ENCODE results near the gene CDC42BPB. TPM values are rescaled to one million over a fixed set of nuclear protein-coding genes. Genes with fewer than 3 reads are reported as not detected.

The CDC42BPB gene
- total RNA-seq, 1 donor from 2014 or later, result 116 TPM

DNA sequence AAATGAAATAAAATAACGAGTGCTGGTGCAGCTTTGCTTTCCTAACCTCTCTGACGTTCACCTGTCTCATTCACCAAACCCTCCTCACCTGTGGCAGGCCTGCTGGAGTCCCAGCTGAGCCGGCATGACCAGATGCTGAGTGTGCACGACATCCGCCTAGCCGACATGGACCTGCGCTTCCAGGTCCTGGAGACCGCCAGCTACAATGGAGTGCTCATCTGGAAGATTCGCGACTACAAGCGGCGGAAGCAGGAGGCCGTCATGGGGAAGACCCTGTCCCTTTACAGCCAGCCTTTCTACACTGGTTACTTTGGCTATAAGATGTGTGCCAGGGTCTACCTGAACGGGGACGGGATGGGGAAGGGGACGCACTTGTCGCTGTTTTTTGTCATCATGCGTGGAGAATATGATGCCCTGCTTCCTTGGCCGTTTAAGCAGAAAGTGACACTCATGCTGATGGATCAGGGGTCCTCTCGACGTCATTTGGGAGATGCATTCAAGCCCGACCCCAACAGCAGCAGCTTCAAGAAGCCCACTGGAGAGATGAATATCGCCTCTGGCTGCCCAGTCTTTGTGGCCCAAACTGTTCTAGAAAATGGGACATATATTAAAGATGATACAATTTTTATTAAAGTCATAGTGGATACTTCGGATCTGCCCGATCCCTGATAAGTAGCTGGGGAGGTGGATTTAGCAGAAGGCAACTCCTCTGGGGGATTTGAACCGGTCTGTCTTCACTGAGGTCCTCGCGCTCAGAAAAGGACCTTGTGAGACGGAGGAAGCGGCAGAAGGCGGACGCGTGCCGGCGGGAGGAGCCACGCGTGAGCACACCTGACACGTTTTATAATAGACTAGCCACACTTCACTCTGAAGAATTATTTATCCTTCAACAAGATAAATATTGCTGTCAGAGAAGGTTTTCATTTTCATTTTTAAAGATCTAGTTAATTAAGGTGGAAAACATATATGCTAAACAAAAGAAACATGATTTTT, 151.9 kb downstream of the CDC42BPB start:
- no peaks in the 10 kb centered on the region for H3K27me3 ChIP-seq (ENCODE audit: insufficient read depth, low read length)
- no peaks in the 10 kb centered on the region for H3K36me3 ChIP-seq (ENCODE audit: insufficient read depth, low read length)
- no peak for DNase-seq (ENCODE audit: low read depth)
- H3K27me3 Mint-ChIP-seq (ENCODE audit: low read depth, unreplicated experiment), result no peaks in the 10 kb centered on the region
- H3K4me1 Mint-ChIP-seq (ENCODE audit: low read depth, unreplicated experiment), result no peaks in the 10 kb centered on the region
- H3K79me2 ChIP-seq (ENCODE audit: insufficient read depth, low read length), result no peaks in the 10 kb centered on the region
- no peak overlapping the region for H3K4me3 Mint-ChIP-seq (ENCODE audit: unreplicated experiment)
- TF ChIP-seq EZH2 (IDR thresholded peaks at IDR 0.05; ENCODE audit: insufficient read depth, low read length), result no peak
- TF ChIP-seq, protein P1, sequence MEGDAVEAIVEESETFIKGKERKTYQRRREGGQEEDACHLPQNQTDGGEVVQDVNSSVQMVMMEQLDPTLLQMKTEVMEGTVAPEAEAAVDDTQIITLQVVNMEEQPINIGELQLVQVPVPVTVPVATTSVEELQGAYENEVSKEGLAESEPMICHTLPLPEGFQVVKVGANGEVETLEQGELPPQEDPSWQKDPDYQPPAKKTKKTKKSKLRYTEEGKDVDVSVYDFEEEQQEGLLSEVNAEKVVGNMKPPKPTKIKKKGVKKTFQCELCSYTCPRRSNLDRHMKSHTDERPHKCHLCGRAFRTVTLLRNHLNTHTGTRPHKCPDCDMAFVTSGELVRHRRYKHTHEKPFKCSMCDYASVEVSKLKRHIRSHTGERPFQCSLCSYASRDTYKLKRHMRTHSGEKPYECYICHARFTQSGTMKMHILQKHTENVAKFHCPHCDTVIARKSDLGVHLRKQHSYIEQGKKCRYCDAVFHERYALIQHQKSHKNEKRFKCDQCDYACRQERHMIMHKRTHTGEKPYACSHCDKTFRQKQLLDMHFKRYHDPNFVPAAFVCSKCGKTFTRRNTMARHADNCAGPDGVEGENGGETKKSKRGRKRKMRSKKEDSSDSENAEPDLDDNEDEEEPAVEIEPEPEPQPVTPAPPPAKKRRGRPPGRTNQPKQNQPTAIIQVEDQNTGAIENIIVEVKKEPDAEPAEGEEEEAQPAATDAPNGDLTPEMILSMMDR (IDR thresholded peaks at IDR 0.05; ENCODE audit: insufficient read depth, low read depth, low read length), result no peak
- H2AFZ ChIP-seq (ENCODE audit: low read depth, low read length), result no peak overlapping the region
- no peak overlapping the region for H3K4me3 ChIP-seq (ENCODE audit: insufficient read depth, low read depth, low read length)
- no peak for FAIRE-seq
- H3K4me2 ChIP-seq (ENCODE audit: low read length), result no peak overlapping the region
- H3K36me3 Mint-ChIP-seq (ENCODE audit: low read depth, unreplicated experiment), result peaks cover 19% of the 10 kb centered on the region
- no peak overlapping the region for H3K27ac Mint-ChIP-seq (ENCODE audit: unreplicated experiment)
- no peaks in the 10 kb centered on the region for H3K4me1 ChIP-seq (ENCODE audit: insufficient read depth, low read length)
- H4K20me1 ChIP-seq (ENCODE audit: insufficient read depth, low read length), result peaks cover 13% of the 10 kb centered on the region
- H3K9ac ChIP-seq (ENCODE audit: low read length), result no peak overlapping the region
- H3K9me3 Mint-ChIP-seq (ENCODE audit: unreplicated experiment), result no peaks in the 10 kb centered on the region
- no peak overlapping the region for H3K27ac ChIP-seq (ENCODE audit: low read depth, low read length)
- no peaks in the 10 kb centered on the region for H3K9me3 ChIP-seq (ENCODE audit: insufficient read depth, low read depth, low read length)

DNA sequence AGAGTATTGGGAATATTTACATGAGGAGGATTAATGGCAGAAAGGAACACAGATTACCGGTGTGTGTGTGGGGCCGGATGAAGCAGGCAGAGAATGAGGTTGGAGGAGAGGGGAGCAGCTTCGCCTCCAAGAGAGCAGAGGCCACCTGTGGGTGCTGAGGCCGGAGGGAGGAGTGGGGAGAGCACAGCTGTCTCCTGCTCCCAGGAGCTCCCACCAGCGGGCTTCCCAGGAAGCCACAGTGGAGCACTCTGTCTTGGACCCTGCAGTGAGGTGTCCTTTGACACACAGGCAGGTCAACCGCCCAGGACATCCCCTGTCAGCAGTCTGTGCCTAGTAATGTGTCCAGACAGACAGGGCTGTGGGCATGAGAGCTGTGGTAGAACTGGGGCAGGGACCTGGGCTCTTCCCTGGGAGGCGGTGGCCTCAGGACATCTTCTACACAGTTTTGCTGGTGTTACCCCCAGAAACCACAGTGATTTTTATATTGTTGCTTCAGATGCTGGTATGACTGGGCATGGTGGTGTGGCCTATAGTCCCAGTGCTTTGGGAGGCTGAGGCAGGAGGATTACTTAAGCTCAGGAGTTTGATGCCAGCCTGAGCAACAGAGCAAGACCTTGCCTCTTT, 153.3 kb downstream of the CDC42BPB start:
- Histone ChIP-seq H3K4me1 (ENCODE audit: insufficient read depth, low read length) (no peaks in the 10 kb centered on the region), H3K79me2 (ENCODE audit: insufficient read depth, low read length) (no peaks in the 10 kb centered on the region), H2AFZ (ENCODE audit: low read depth, low read length) (no peak overlapping the region), H3K36me3 (ENCODE audit: insufficient read depth, low read length) (no peaks in the 10 kb centered on the region), H3K4me3 (ENCODE audit: insufficient read depth, low read depth, low read length) (no peak overlapping the region), H3K27me3 (ENCODE audit: insufficient read depth, low read length) (no peaks in the 10 kb centered on the region), H3K27ac (ENCODE audit: low read depth, low read length) (no peak overlapping the region), H3K4me2 (ENCODE audit: low read length) (no peak overlapping the region), H3K9ac (ENCODE audit: low read length) (no peak overlapping the region), H4K20me1 (ENCODE audit: insufficient read depth, low read length) (peaks cover 11% of the 10 kb centered on the region), H3K9me3 (ENCODE audit: insufficient read depth, low read depth, low read length) (no peaks in the 10 kb centered on the region)
- no peak for TF ChIP-seq EZH2 (IDR thresholded peaks at IDR 0.05; ENCODE audit: insufficient read depth, low read length)
- TF ChIP-seq, protein P1 (IDR thresholded peaks at IDR 0.05; ENCODE audit: insufficient read depth, low read depth, low read length), result no peak
- Mint-ChIP-seq H3K4me1 (ENCODE audit: low read depth, unreplicated experiment) (no peaks in the 10 kb centered on the region), H3K27me3 (ENCODE audit: low read depth, unreplicated experiment) (no peaks in the 10 kb centered on the region), H3K4me3 (ENCODE audit: unreplicated experiment) (no peak overlapping the region), H3K27ac (ENCODE audit: unreplicated experiment) (no peak overlapping the region), H3K36me3 (ENCODE audit: low read depth, unreplicated experiment) (peaks cover 24% of the 10 kb centered on the region), H3K9me3 (ENCODE audit: unreplicated experiment) (no peaks in the 10 kb centered on the region)
- FAIRE-seq (no peak), DNase-seq (ENCODE audit: low read depth) (no peak)
